Hematopoietic multipotent progenitor cell treated with erythropoietin and hydrocortisone succinate and interleukin-3 and kit ligand, for 4 days (in vitro differentiated cells): ENCODE measurements around the gene CABLES2.

Experiments used
- DNase-seq: peaks from one replicate; pipeline ENCODE4 v3.0.0-alpha.2; 2015

Gene CABLES2

GRCh38 chr20:62403331-62403730 is 3.8 kb downstream of the CABLES2 start:
- DNase-seq: no peak

- DNase-seq: no peak
Observed at GRCh38 chr20:62402456-62403150, 4.5 kb downstream of the CABLES2 start.

GRCh38 chr20:62401331-62401779 is 5.7 kb downstream of the CABLES2 start:
- no peak for DNase-seq

GRCh38 chr20:62400541-62400940 is 6.5 kb downstream of the CABLES2 start:
- no peak for DNase-seq

- no peak for DNase-seq
Observed at GRCh38 chr20:62400021-62400420, 7.1 kb downstream of the CABLES2 start.

GRCh38 chr20:62398120-62398821 is 8.8 kb downstream of the CABLES2 start:
- no peak for DNase-seq

- DNase-seq: no peak
Observed at GRCh38 chr20:62396367-62397239, 10.5 kb downstream of the CABLES2 start.

- DNase-seq: no peak
Observed at GRCh38 chr20:62395311-62396242, 11.5 kb downstream of the CABLES2 start.

- DNase-seq: no peak
Observed at GRCh38 chr20:62394248-62395245, 12.5 kb downstream of the CABLES2 start.

- DNase-seq: no peak
Observed at GRCh38 chr20:62393830-62394229, 13.3 kb downstream of the CABLES2 start.

GRCh38 chr20:62393335-62393665 is 13.8 kb downstream of the CABLES2 start:
- DNase-seq: no peak

GRCh38 chr20:62392621-62393334 is 14.3 kb downstream of the CABLES2 start:
- DNase-seq: no peak

GRCh38 chr20:62392077-62392418 is 15.0 kb downstream of the CABLES2 start:
- no peak for DNase-seq

- no peak for DNase-seq
Observed at GRCh38 chr20:62391165-62392076, 15.7 kb downstream of the CABLES2 start.

- no peak for DNase-seq
Observed at GRCh38 chr20:62390317-62391164, 16.5 kb downstream of the CABLES2 start.

GRCh38 chr20:62389601-62390087 is 17.4 kb downstream of the CABLES2 start:
- no peak for DNase-seq

- DNase-seq: peak; percentile 50
Observed at GRCh38 chr20:62388839-62389600, 18.1 kb downstream of the CABLES2 start.
